ENCODE measurements around the gene C22orf39. TPM values are rescaled to one million over a fixed set of nuclear protein-coding genes. Genes with fewer than 3 reads are reported as not detected.

C22orf39 gene
- total RNA-seq, 2 experiments from 2014 or later = 52.1 to 64.8 TPM

DNA sequence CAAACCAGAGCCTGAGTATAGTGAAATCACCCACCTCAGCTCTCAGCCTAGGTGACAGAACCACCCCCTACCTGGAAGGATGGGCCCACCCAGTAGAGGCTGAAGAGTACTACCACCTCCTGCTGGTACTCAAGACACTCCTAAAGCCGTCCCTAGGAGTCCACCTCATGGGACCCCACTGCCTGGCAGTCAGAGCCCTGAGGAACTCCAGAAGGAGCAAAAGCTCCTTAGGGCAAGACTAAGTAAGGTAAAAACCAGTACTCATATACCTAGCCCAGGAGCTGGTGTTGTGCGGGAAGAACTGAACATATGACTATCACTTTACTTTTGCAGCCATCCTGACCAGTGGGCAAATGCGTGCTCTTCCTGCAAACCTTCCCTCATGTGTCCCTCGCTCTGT lies 52.2 kb downstream of the C22orf39 start:
- Histone ChIP-seq H3K4me2 (ENCODE audit: low read length) (no peak overlapping the region), H3K9me2 (ENCODE audit: insufficient read depth, low read length) (no peaks in the 10 kb centered on the region), H2AFZ (ENCODE audit: low read length) (no peak overlapping the region), H3K4me1 (ENCODE audit: insufficient read depth, low read length, poor library complexity, severe bottlenecking) (no peaks in the 10 kb centered on the region), H3K79me2 (ENCODE audit: insufficient read depth, low read depth, low read length) (no peaks in the 10 kb centered on the region), H3K4me3 (ENCODE audit: low read depth, low read length, poor library complexity, severe bottlenecking) (no peak overlapping the region), H3K9me3 (ENCODE audit: low read length) (no peaks in the 10 kb centered on the region), H3K27ac (ENCODE audit: low read depth, low read length, poor library complexity, severe bottlenecking) (no peak overlapping the region), H3K36me3 (ENCODE audit: insufficient read depth, low read length) (peaks cover 91% of the 10 kb centered on the region), H4K20me1 (ENCODE audit: insufficient read depth, low read length) (no peaks in the 10 kb centered on the region)
- intact Hi-C loops (cut with micrococcal nuclease; ENCODE audit: unreplicated experiment) = no loop called here
- ChIA-PET POLR2A (interaction anchor here (1.1 kb wide), 1 partner anchor 23 kb away, joined by 3 read pairs; no protein-coding TSS in a partner anchor), CTCF (ENCODE audit: unreplicated experiment) (interaction anchor here (0.9 to 1.1 kb wide), 2 partner anchors 10 to 234 kb away, joined by 3 read pairs; no protein-coding TSS in a partner anchor)
- no peak for DNase-seq (ENCODE audit: low spot score)
- TF ChIP-seq CTCF (conservative IDR thresholded peaks at IDR 0.05; ENCODE audit: low read length) (no peak), EZH2phosphoT487 (IDR thresholded peaks at IDR 0.05; ENCODE audit: borderline replicate concordance, low read depth, low read length) (no peak)
- BruUV-seq (replicated peaks) = no TSS peak

GRCh38 chr22:19394274-19395050 lies 53.0 kb downstream of the C22orf39 start:
- intact Hi-C loops (cut with micrococcal nuclease; ENCODE audit: unreplicated experiment) = no loop called here
- Histone ChIP-seq H3K9me3 (ENCODE audit: low read length) (no peaks in the 10 kb centered on the region), H2AFZ (ENCODE audit: low read length) (no peak overlapping the region), H3K4me1 (ENCODE audit: insufficient read depth, low read length, poor library complexity, severe bottlenecking) (no peaks in the 10 kb centered on the region), H3K4me2 (ENCODE audit: low read length) (no peak overlapping the region), H3K9me2 (ENCODE audit: insufficient read depth, low read length) (no peaks in the 10 kb centered on the region), H3K79me2 (ENCODE audit: insufficient read depth, low read depth, low read length) (no peaks in the 10 kb centered on the region), H3K36me3 (ENCODE audit: insufficient read depth, low read length) (peaks cover 93% of the 10 kb centered on the region), H4K20me1 (ENCODE audit: insufficient read depth, low read length) (no peaks in the 10 kb centered on the region), H3K4me3 (ENCODE audit: low read depth, low read length, poor library complexity, severe bottlenecking) (no peak overlapping the region), H3K27ac (ENCODE audit: low read depth, low read length, poor library complexity, severe bottlenecking) (no peak overlapping the region)
- BruUV-seq (replicated peaks) = no TSS peak
- TF ChIP-seq EZH2phosphoT487 (IDR thresholded peaks at IDR 0.05; ENCODE audit: borderline replicate concordance, low read depth, low read length) (no peak), CTCF (conservative IDR thresholded peaks at IDR 0.05; ENCODE audit: low read length) (no peak)
- no peak for DNase-seq (ENCODE audit: low spot score)
- POLR2A ChIA-PET = interaction anchor here (0.7 to 1.1 kb wide), 2 partner anchors 23 to 26 kb away, joined by 3 read pairs; no protein-coding TSS in a partner anchor
- CTCF ChIA-PET (ENCODE audit: unreplicated experiment) = interaction anchor here (0.9 to 1.1 kb wide), 2 partner anchors 10 to 235 kb away, joined by 3 read pairs; no protein-coding TSS in a partner anchor

GRCh38 chr22:19393704-19394103 lies 53.8 kb downstream of the C22orf39 start:
- H3K9me3 ChIP-seq (ENCODE audit: low read length) = no peaks in the 10 kb centered on the region
- no peak overlapping the region for H2AFZ ChIP-seq (ENCODE audit: low read length)
- TF ChIP-seq EZH2phosphoT487 (IDR thresholded peaks at IDR 0.05; ENCODE audit: borderline replicate concordance, low read depth, low read length) (no peak), CTCF (conservative IDR thresholded peaks at IDR 0.05; ENCODE audit: low read length) (no peak)
- H3K27ac ChIP-seq (ENCODE audit: low read depth, low read length, poor library complexity, severe bottlenecking) = no peak overlapping the region
- no peaks in the 10 kb centered on the region for H3K9me2 ChIP-seq (ENCODE audit: insufficient read depth, low read length)
- H3K4me3 ChIP-seq (ENCODE audit: low read depth, low read length, poor library complexity, severe bottlenecking) = no peak overlapping the region
- peaks cover 93% of the 10 kb centered on the region for H3K36me3 ChIP-seq (ENCODE audit: insufficient read depth, low read length)
- intact Hi-C loops (cut with micrococcal nuclease; ENCODE audit: unreplicated experiment) = no loop called here
- H3K4me1 ChIP-seq (ENCODE audit: insufficient read depth, low read length, poor library complexity, severe bottlenecking) = no peaks in the 10 kb centered on the region
- H4K20me1 ChIP-seq (ENCODE audit: insufficient read depth, low read length) = no peaks in the 10 kb centered on the region
- no TSS peak for BruUV-seq (replicated peaks)
- POLR2A ChIA-PET = interaction anchor here (0.7 kb wide), 1 partner anchor 25 kb away, joined by 3 read pairs; no protein-coding TSS in a partner anchor
- H3K79me2 ChIP-seq (ENCODE audit: insufficient read depth, low read depth, low read length) = no peaks in the 10 kb centered on the region
- CTCF ChIA-PET (ENCODE audit: unreplicated experiment) = no interaction called here
- no peak for DNase-seq (ENCODE audit: low spot score)
- H3K4me2 ChIP-seq (ENCODE audit: low read length) = no peak overlapping the region

All from OCI-LY7 (cell line).